ENCODE results near the gene IGSF9B.

- no peak for TF ChIP-seq EZH2phosphoT487 (conservative IDR thresholded peaks at IDR 0.05; ENCODE audit: low read length)
- TF ChIP-seq CTCF (IDR thresholded peaks at IDR 0.05; ENCODE audit: insufficient read depth, low read length, poor library complexity, severe bottlenecking), result no peak
These were observed 38.3 kb upstream of the IGSF9B start for GRCh38 chr11:133995066-133995465.
